Measurements from ENCODE around the gene CELF2. TPM values are rescaled to one million over a fixed set of nuclear protein-coding genes. Genes with fewer than 3 reads are reported as not detected.

Gene CELF2
- total RNA-seq, 4 donors from 2014 or later, result 30.0 to 56.6 (median 43.3) TPM

- Histone ChIP-seq H3K27ac (no peak overlapping the region), H3K4me1 (no peaks in the 10 kb centered on the region), H3K36me3 (no peaks in the 10 kb centered on the region), H3K27me3 (no peaks in the 10 kb centered on the region), H3K4me3 (no peak overlapping the region), H3K9me3 (no peaks in the 10 kb centered on the region)
- DNase-seq, result no peak
- in situ Hi-C loops (cut with MboI; ENCODE audit: low sequenced_read_pairs in 4 of 4) (no loop called here), intact Hi-C loops (cut with DNase I; ENCODE audit: low total_unique reads) (no loop called here)
- no peak for TF ChIP-seq POLR2A (IDR thresholded peaks at IDR 0.05)
- TF ChIP-seq CTCF (IDR thresholded peaks at IDR 0.05 in 4 of 5, conservative IDR thresholded peaks at IDR 0.05 in 1 of 5), result no peak
- ATAC-seq, result no peak
These were observed 281.5 kb downstream of the CELF2 start for GRCh38 chr10:11299125-11299524.

GRCh38 chr10:11300026-11300425, 282.4 kb downstream of the CELF2 start:
- H3K27me3 ChIP-seq, result no peaks in the 10 kb centered on the region
- H3K27ac ChIP-seq, result no peak overlapping the region
- no peaks in the 10 kb centered on the region for H3K36me3 ChIP-seq
- no peaks in the 10 kb centered on the region for H3K4me1 ChIP-seq
- intact Hi-C loops (cut with DNase I; ENCODE audit: low total_unique reads) (no loop called here), in situ Hi-C loops (cut with MboI; ENCODE audit: low sequenced_read_pairs in 4 of 4) (no loop called here)
- no peaks in the 10 kb centered on the region for H3K9me3 ChIP-seq
- no peak for DNase-seq
- TF ChIP-seq CTCF (IDR thresholded peaks at IDR 0.05 in 4 of 5, conservative IDR thresholded peaks at IDR 0.05 in 1 of 5) (no peak), POLR2A (IDR thresholded peaks at IDR 0.05) (no peak)
- ATAC-seq, result no peak
- H3K4me3 ChIP-seq, result no peak overlapping the region

- H3K9me3 ChIP-seq, result no peaks in the 10 kb centered on the region
- no peak overlapping the region for H3K4me3 ChIP-seq
- DNase-seq, result no peak
- no peaks in the 10 kb centered on the region for H3K4me1 ChIP-seq
- H3K27me3 ChIP-seq, result no peaks in the 10 kb centered on the region
- in situ Hi-C loops (cut with MboI; ENCODE audit: low sequenced_read_pairs in 4 of 4) (no loop called here), intact Hi-C loops (cut with DNase I; ENCODE audit: low total_unique reads) (no loop called here)
- no peak overlapping the region for H3K27ac ChIP-seq
- no peaks in the 10 kb centered on the region for H3K36me3 ChIP-seq
- no peak for ATAC-seq
- no peak for TF ChIP-seq POLR2A (IDR thresholded peaks at IDR 0.05)
- TF ChIP-seq CTCF (IDR thresholded peaks at IDR 0.05 in 4 of 5, conservative IDR thresholded peaks at IDR 0.05 in 1 of 5), result no peak
These were observed 282.9 kb downstream of the CELF2 start for GRCh38 chr10:11300563-11300962.

GRCh38 chr10:11301571-11302111, 284.0 kb downstream of the CELF2 start:
- Histone ChIP-seq H3K27me3 (no peaks in the 10 kb centered on the region), H3K36me3 (peaks cover 0 to under 1% of the 10 kb centered on the region in 2 donors), H3K9me3 (no peaks in the 10 kb centered on the region), H3K4me1 (no peaks in the 10 kb centered on the region), H3K4me3 (no peak overlapping the region), H3K27ac (no peak overlapping the region)
- ATAC-seq (no peak), DNase-seq (no peak)
- in situ Hi-C loops (cut with MboI; ENCODE audit: low sequenced_read_pairs in 4 of 4) (no loop called here), intact Hi-C loops (cut with DNase I; ENCODE audit: low total_unique reads) (no loop called here)
- no peak for TF ChIP-seq CTCF (IDR thresholded peaks at IDR 0.05 in 4 of 5, conservative IDR thresholded peaks at IDR 0.05 in 1 of 5)

- H3K4me3 ChIP-seq, result no peak overlapping the region
- ATAC-seq, result no peak
- peaks cover 0 to 6% of the 10 kb centered on the region in 2 donors for H3K36me3 ChIP-seq
- H3K9me3 ChIP-seq, result no peaks in the 10 kb centered on the region
- TF ChIP-seq CTCF (IDR thresholded peaks at IDR 0.05 in 4 of 5, conservative IDR thresholded peaks at IDR 0.05 in 1 of 5) (no peak), POLR2A (IDR thresholded peaks at IDR 0.05) (no peak)
- DNase-seq, result no peak
- in situ Hi-C loops (cut with MboI; ENCODE audit: low sequenced_read_pairs in 4 of 4) (no loop called here), intact Hi-C loops (cut with DNase I; ENCODE audit: low total_unique reads) (no loop called here)
- H3K27ac ChIP-seq, result no peak overlapping the region
- H3K27me3 ChIP-seq, result no peaks in the 10 kb centered on the region
- H3K4me1 ChIP-seq, result no peaks in the 10 kb centered on the region
These were observed 284.5 kb downstream of the CELF2 start for GRCh38 chr10:11302181-11302580.
